ENCODE measurements around the gene USP48.
A peak's percentile ranks its signal among the peaks of the same experiment; 100 is the strongest.

The USP48 gene

DNA sequence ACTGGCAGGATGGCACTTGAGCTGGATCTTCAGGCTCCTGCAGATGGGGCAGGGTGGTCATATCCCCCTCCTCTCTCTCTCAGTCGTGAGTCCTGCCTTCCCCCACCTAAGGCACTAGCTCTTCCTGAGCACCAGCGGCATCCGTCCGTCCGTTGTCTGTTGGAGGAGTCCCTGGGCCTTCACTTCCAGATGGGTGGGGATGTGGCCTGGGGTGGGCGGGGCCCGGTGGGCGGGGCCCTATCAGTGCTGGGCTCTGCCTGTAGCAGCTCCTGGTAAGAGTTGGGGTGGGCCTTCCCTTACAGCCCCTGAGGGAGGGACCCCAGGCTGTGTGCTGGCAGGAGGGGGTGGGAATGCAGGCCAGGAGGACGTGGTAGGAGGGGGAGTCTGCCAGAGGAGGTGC, 39.4 kb upstream of the USP48 start:
- no peak for DNase-seq (ENCODE audit: low spot score)
- Histone ChIP-seq H3K27ac (no peak overlapping the region), H3K4me3 (no peak overlapping the region)
- TF ChIP-seq, protein P1, sequence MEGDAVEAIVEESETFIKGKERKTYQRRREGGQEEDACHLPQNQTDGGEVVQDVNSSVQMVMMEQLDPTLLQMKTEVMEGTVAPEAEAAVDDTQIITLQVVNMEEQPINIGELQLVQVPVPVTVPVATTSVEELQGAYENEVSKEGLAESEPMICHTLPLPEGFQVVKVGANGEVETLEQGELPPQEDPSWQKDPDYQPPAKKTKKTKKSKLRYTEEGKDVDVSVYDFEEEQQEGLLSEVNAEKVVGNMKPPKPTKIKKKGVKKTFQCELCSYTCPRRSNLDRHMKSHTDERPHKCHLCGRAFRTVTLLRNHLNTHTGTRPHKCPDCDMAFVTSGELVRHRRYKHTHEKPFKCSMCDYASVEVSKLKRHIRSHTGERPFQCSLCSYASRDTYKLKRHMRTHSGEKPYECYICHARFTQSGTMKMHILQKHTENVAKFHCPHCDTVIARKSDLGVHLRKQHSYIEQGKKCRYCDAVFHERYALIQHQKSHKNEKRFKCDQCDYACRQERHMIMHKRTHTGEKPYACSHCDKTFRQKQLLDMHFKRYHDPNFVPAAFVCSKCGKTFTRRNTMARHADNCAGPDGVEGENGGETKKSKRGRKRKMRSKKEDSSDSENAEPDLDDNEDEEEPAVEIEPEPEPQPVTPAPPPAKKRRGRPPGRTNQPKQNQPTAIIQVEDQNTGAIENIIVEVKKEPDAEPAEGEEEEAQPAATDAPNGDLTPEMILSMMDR (IDR thresholded peaks at IDR 0.05): no peak

DNA sequence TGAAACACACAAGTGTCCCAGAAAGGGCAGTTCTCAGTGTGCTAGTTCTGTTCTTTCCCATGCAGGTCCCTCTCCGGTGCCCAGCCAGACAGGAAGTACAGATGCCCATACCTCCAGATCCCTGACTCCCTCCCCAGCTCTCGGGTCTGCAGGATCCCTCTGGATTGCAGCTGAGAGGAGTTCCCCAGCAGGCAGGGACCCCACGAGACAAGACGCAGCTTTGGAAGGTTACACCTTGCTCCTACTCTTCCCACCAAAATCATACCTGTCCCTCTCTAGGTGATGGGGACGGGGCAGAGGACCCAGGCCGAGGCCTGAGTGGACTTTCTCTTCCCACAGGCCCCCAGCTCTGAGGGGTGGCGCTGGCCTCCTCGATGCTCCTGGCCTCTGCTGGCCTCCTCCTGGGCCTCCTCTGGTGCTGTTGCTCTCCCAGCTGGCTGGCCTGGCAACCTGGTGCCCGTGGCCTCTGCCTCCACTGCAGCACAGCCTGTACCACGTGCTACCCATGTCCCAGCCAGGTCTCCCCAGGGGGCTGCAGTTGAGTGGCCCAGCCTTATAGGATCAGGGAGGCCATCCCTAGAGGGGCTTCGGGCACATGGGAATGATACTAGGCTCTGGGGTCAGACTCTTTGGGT, 38.6 kb upstream of the USP48 start:
- no peak for DNase-seq (ENCODE audit: low spot score)
- TF ChIP-seq, protein P1 (IDR thresholded peaks at IDR 0.05): no peak
- H3K27ac ChIP-seq: no peak overlapping the region
- H3K4me3 ChIP-seq: no peak overlapping the region

DNA sequence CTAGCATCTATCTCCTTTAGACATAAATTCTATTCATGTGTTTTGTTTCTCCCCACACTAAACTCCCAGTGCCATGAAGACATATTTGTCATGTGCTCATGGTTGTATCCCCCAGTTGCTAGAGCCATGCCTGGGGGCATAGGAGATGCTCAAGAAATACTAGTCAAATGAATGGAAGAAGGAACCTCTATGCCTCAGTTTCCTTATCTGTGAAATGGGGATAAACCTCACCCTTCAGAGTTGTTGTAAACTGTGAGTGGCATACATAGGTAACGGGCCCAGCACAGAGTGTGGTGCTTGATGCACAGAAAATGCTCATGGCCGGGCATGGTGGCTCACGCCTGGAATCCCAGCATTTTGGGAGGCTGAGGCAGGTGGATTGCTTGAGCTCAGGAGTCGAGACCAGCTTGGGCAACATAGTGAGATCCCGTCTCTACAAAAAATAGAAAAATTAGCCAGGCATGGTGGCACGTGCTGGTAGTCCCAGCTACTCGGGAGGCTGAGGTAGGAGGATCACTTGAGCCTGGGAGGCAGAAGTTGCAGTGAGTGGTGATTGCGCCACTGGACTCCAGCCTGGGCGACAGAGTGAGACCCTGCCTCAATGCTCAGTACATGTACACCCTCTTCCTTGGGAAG, 37.8 kb upstream of the USP48 start:
- H3K4me3 ChIP-seq: no peak overlapping the region
- TF ChIP-seq, protein P1 (IDR thresholded peaks at IDR 0.05): no peak
- no peak for DNase-seq (ENCODE audit: low spot score)
- H3K27ac ChIP-seq: no peak overlapping the region

DNA sequence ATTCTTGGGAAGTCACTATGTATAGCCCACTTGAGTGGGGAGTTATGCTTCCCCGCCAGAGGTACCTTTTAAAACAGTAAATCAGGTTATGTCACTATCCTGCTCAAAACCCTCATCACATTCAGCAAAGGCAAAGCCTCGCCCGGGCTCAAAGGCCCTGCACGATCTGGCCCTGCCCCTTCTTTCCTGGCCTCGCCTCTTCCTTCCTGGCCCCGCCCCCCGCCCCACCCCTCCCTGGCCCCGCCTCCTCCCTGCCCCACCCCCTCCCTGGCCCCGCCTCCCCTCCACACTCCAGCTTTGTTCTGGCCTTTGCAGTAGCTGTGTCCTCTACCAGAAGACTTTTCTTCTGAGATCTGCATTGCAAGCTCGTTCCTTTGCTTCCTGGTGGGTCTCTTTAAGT, 35.7 kb upstream of the USP48 start:
- TF ChIP-seq, protein P1 (IDR thresholded peaks at IDR 0.05): no peak
- DNase-seq (ENCODE audit: low spot score): no peak
- no peak overlapping the region for H3K4me3 ChIP-seq
- no peak overlapping the region for H3K27ac ChIP-seq

DNA sequence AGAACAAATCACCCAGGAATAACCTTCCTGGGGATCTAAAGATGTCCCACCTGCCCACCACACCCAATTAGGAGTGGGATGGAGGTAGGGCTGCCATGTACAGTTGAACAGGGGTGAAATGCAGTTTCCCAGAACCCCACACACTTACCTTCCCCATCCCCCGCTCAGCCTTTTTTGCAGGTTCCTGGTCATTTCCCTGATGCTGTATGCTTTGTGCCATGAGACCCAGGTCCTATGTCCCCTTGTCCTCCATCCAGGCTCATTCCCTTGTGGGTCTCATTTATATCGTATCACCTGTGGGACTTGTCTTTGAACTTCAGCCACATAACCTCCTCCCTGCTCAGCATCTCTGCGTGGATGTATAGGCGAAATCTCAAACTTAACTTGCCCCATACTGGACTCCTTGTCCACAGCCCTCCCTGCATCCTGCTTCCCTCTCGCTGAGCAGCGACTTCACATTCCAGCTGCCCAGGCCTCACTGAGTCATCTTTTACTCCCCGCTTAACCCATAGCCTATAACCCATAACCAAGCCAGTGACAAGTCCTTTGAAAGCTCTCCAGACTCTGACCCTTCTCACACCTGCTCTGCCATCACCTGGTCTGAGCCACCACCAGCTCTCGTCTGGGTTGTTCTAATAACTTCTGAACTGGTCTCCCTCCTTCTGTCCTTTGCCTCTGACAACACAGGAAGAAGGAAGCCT, 33.8 kb upstream of the USP48 start:
- no peak overlapping the region for H3K4me3 ChIP-seq
- TF ChIP-seq, protein P1 (IDR thresholded peaks at IDR 0.05): no peak
- no peak for DNase-seq (ENCODE audit: low spot score)
- peak overlapping the region in 1 of 2 donors; percentile 13 for H3K27ac ChIP-seq

DNA sequence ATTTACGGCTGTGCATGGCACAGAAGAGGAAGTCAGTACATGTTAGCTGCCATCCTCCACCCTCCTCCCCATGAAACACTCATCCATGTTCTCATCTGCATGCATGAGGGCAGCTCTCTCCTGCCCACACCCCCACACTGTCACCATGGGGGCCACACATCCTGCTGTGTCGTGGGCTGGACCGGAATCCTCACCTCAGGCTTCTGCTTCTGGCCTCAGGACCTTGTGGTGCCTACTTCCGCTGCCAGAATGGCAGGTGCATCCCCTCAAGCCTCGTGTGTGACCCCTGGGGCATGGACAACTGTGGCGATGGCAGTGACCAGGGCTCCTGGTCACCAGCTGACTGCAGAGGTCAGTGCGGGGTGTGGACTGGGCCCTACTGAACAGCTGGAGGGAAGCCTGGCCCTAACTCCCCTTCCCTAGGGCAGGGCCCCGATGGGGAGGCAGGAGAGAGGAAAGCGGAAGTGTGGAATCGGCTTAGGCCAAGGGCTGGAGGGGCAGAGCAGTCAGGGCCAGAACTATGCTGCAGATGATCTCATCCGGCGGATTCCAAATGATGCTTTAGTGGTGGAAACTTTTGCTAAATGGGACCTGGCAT, 32.9 kb upstream of the USP48 start:
- TF ChIP-seq, protein P1 (IDR thresholded peaks at IDR 0.05): no peak
- Histone ChIP-seq H3K4me3 (no peak overlapping the region), H3K27ac (peak overlapping the region in 1 of 2 donors; percentile 13)

More for the DNA sequence above, 32.9 kb upstream of the USP48 start:
- DNase-seq (ENCODE audit: low spot score): no peak
